Prostate gland (tissue), 2 donors: ENCODE measurements around the gene GRIA4.

ENCODE experiments used
- CTCF ChIP-seq, 4 experiments: fragments of 200-600 bp in 2 of 4; fragments of 450-650 bp in 2 of 4; sonication (generic) in 2 of 4; IDR thresholded peaks; 1 replicate in 3 of 4; 2 replicates in 1 of 4; pipeline ENCODE4 v1.5.1; 2016 to 2019; ENCODE audit warnings: antibody characterized with exemption in 4 of 4, mild to moderate bottlenecking in 2 of 4, moderate library complexity in 2 of 4
- POLR2A ChIP-seq: fragments of 450-650 bp; IDR thresholded peaks from one replicate; pipeline ENCODE4 v1.6.1; 2016; ENCODE audit warnings: antibody characterized with exemption, mild to moderate bottlenecking
- POLR2AphosphoS5 ChIP-seq: sonication (generic); formaldehyde crosslinking; IDR thresholded peaks from one replicate; pipeline ENCODE4 v1.6.1; 2017; ENCODE audit warnings: antibody characterized with exemption

- TF ChIP-seq CTCF (IDR thresholded peaks at IDR 0.05) (no peak), POLR2A (no peak), POLR2AphosphoS5 (no peak)
These were observed 229.0 kb downstream of the GRIA4 start for GRCh38 chr11:105838668-105839384.
